HG03064 (cell line): ENCODE data around the gene SFTA2.
"Not testable (repeated sequence)": the region's sequence is repeated elsewhere in the genome, so short reads cannot be mapped to it uniquely, and the experiment has no call there.

ENCODE experiments used
- ATAC-seq: cut with Tn5 transposase; IDR thresholded peaks from one replicate; pipeline ENCODE4 v1.9.1; 2021; ENCODE audit warnings: low read depth; ENCODE audit not compliant: unreplicated experiment

Gene SFTA2

GRCh38 chr6:30931969-30932645, at the start of gene SFTA2:
Gene SFTA2 (minus strand): TSS chr6:30932170. CDS start chr6:30932096, 74 bp downstream.
- no peak for ATAC-seq

GRCh38 chr6:30979690-30980089, 47.7 kb upstream of the SFTA2 start:
- ATAC-seq, result no peak

- no peak for ATAC-seq
Measured at GRCh38 chr6:30979141-30979540, 47.2 kb upstream of the SFTA2 start.

GRCh38 chr6:30974490-30975252, 42.7 kb upstream of the SFTA2 start:
- no peak for ATAC-seq

GRCh38 chr6:30972816-30973215, 40.8 kb upstream of the SFTA2 start:
- ATAC-seq, result no peak

GRCh38 chr6:30970946-30971345, 39.0 kb upstream of the SFTA2 start:
- no peak for ATAC-seq

- not testable (repeated sequence) for ATAC-seq
Measured at GRCh38 chr6:30969171-30969570, 37.2 kb upstream of the SFTA2 start.

GRCh38 chr6:30966154-30966553, 34.2 kb upstream of the SFTA2 start:
- ATAC-seq, result no peak

- no peak for ATAC-seq
Measured at GRCh38 chr6:30965140-30965601, 33.2 kb upstream of the SFTA2 start.

- no peak for ATAC-seq
Measured at GRCh38 chr6:30964075-30964474, 32.1 kb upstream of the SFTA2 start.

GRCh38 chr6:30963641-30964040, 31.7 kb upstream of the SFTA2 start:
- ATAC-seq, result no peak

GRCh38 chr6:30962716-30963115, 30.7 kb upstream of the SFTA2 start:
- no peak for ATAC-seq

- ATAC-seq, result no peak
Measured at GRCh38 chr6:30960907-30961673, 29.1 kb upstream of the SFTA2 start.

- ATAC-seq, result no peak
Measured at GRCh38 chr6:30957716-30958115, 25.7 kb upstream of the SFTA2 start.

- ATAC-seq, result no peak
Measured at GRCh38 chr6:30955367-30956042, 23.5 kb upstream of the SFTA2 start.

GRCh38 chr6:30954631-30955366, 22.8 kb upstream of the SFTA2 start:
- ATAC-seq, result no peak

- ATAC-seq, result no peak
Measured at GRCh38 chr6:30951907-30952469, 20.0 kb upstream of the SFTA2 start.

- ATAC-seq, result no peak
Measured at GRCh38 chr6:30948811-30949210, 16.8 kb upstream of the SFTA2 start.

- no peak for ATAC-seq
Measured at GRCh38 chr6:30947231-30947630, 15.3 kb upstream of the SFTA2 start.

- ATAC-seq, result no peak
Measured at GRCh38 chr6:30945281-30945680, 13.3 kb upstream of the SFTA2 start.
